Endothelial cell of umbilical vein (primary cell): ENCODE measurements around the gene PPM1J. TPM values are rescaled to one million over a fixed set of nuclear protein-coding genes. Genes with fewer than 3 reads are reported as not detected.

Experiments used
- BruUV-seq: library from RNA; stranded (reverse); fragments of 400-500 nt; replicated peaks from 2 replicates; lab custom pipeline; 2021; lab: Mats Ljungman, UMichigan
- CTCF ChIA-PET: fragments of 300-600, 350-600 bp; sonication (Branson Sonifier 250); formaldehyde crosslinking; loops from one replicate; lab custom pipeline; 2021; ENCODE audit warnings: antibody characterized with exemption, inconsistent platforms; lab: Charles Lee
- POLR2A ChIA-PET: fragments of 300-600, 350-600 bp; sonication (Branson Sonifier 250); formaldehyde crosslinking; loops from one replicate; lab custom pipeline; 2021; ENCODE audit warnings: antibody characterized with exemption, inconsistent platforms; lab: Charles Lee
- DNase-seq: peaks from one replicate; pipeline ENCODE4 v3.0.0-alpha.2; 2011; ENCODE audit warnings: low read depth, low spot score
- FAIRE-seq: peaks from 2 replicates; lab custom pipeline; 2011; peaks lifted over from hg19 to GRCh38; lab: Jason Lieb, UNC
- H2AFZ ChIP-seq: 2 replicates; pipeline ENCODE4 v1.6.0; 2012; ENCODE audit warnings: low read depth, low read length, control low read depth, inconsistent platforms
- H3K27ac ChIP-seq: 2 replicates; pipeline ENCODE4 v1.5.1; 2011; ENCODE audit warnings: low read depth, mild to moderate bottlenecking, control low read depth, low read length, moderate library complexity; ENCODE audit not compliant: insufficient read depth
- H3K27me3 ChIP-seq, 2 experiments: 2 replicates each; pipeline versions ENCODE4 v1.6.0 to v1.6.1; 2011; ENCODE audit warnings: low read length in 2 of 2, mixed read lengths in 1 of 2; ENCODE audit not compliant: control insufficient read depth in 2 of 2, insufficient read depth in 2 of 2
- H3K36me3 ChIP-seq, 2 experiments: 2 replicates in 1 of 2; 3 replicates in 1 of 2; pipeline ENCODE4 v1.5.1; 2011; ENCODE audit warnings: low read length in 2 of 2, mild to moderate bottlenecking in 1 of 2, moderate library complexity in 1 of 2; ENCODE audit not compliant: control insufficient read depth in 2 of 2, insufficient read depth in 2 of 2; ENCODE audit errors: extremely low read depth in 1 of 2
- H3K4me1 ChIP-seq: 3 replicates; pipeline ENCODE4 v1.5.1; 2011; ENCODE audit warnings: mild to moderate bottlenecking, low read length; ENCODE audit not compliant: control insufficient read depth, insufficient read depth; ENCODE audit errors: extremely low read depth
- H3K4me2 ChIP-seq: 2 replicates; pipeline ENCODE4 v1.6.1; 2011; ENCODE audit warnings: low read length, control low read depth, mixed read lengths; ENCODE audit not compliant: insufficient read depth
- H3K4me3 ChIP-seq, 3 experiments: fragments of 200-600 bp in 1 of 3; sonication (generic), shearing (Covaris generic) in 1 of 3; replicated peaks in 1 of 3; 2 replicates each; pipeline ENCODE4 v1.5.1; 2011 to 2016; ENCODE audit warnings: control low read depth in 3 of 3, low read length in 3 of 3, mild to moderate bottlenecking in 2 of 3, inconsistent platforms in 1 of 3, low read depth in 1 of 3, moderate library complexity in 1 of 3; ENCODE audit not compliant: insufficient read depth in 1 of 3
- H3K79me2 ChIP-seq: 2 replicates; pipeline ENCODE4 v1.6.0; 2012; ENCODE audit warnings: low read length, inconsistent platforms; ENCODE audit not compliant: control insufficient read depth, insufficient read depth
- H3K9ac ChIP-seq: replicated peaks from 2 replicates; pipeline ENCODE3; 2011; ENCODE audit warnings: low read length, control low read depth; ENCODE audit not compliant: insufficient read depth; ENCODE audit errors: extremely low read depth
- H3K9me1 ChIP-seq: replicated peaks from 3 replicates; pipeline ENCODE4 v1.6.0; 2011; ENCODE audit warnings: mild to moderate bottlenecking, low read length; ENCODE audit not compliant: control insufficient read depth, insufficient read depth; ENCODE audit errors: extremely low read depth
- H3K9me3 ChIP-seq: replicated peaks from 2 replicates; pipeline ENCODE4 v1.5.1; 2012; ENCODE audit warnings: low read length, inconsistent platforms; ENCODE audit not compliant: control insufficient read depth, insufficient read depth
- H4K20me1 ChIP-seq: replicated peaks from 2 replicates; pipeline ENCODE3; 2011; ENCODE audit warnings: mild to moderate bottlenecking, low read length; ENCODE audit not compliant: control insufficient read depth, insufficient read depth; ENCODE audit errors: extremely low read depth
- EZH2 ChIP-seq: IDR thresholded peaks from 2 replicates; pipeline ENCODE4 v1.6.1; 2012; ENCODE audit warnings: borderline replicate concordance, low read depth, mild to moderate bottlenecking, moderate library complexity, low read length, inconsistent platforms; ENCODE audit not compliant: severe bottlenecking
- FOS ChIP-seq: IDR thresholded peaks from 2 replicates; pipeline ENCODE4 v1.6.1; 2011; ENCODE audit warnings: mild to moderate bottlenecking, low read length, moderate library complexity, borderline replicate concordance; ENCODE audit not compliant: insufficient read depth
- GATA2 ChIP-seq: IDR thresholded peaks from 2 replicates; pipeline ENCODE4 v1.7.0; 2011; ENCODE audit warnings: low read depth, mild to moderate bottlenecking, moderate library complexity, mixed read lengths, low read length; ENCODE audit not compliant: insufficient read length, insufficient read depth
- JUN ChIP-seq: IDR thresholded peaks from 2 replicates; pipeline ENCODE4 v1.6.1; 2011; ENCODE audit warnings: borderline replicate concordance, low read depth; ENCODE audit not compliant: insufficient read length, insufficient read depth
- MYC ChIP-seq: IDR thresholded peaks from one replicate; pipeline ENCODE4 v1.6.1; 2011; ENCODE audit warnings: mild to moderate bottlenecking, low read depth, low read length
- POLR2A ChIP-seq: IDR thresholded peaks from 2 replicates; pipeline ENCODE4 v1.6.1; 2012; ENCODE audit warnings: low read depth, mild to moderate bottlenecking, control low read depth, low read length
- POLR2AphosphoS5 ChIP-seq: IDR thresholded peaks from 2 replicates; pipeline ENCODE4 v1.6.1; 2012; ENCODE audit warnings: low read depth, mild to moderate bottlenecking, control low read depth, low read length, moderate library complexity; ENCODE audit not compliant: insufficient read depth
- dilution Hi-C: fragments of 300-500 bp; cut with MboI; formaldehyde crosslinking; loops from one replicate; pipeline ENCODE4 v1.15.0; 2019; ENCODE audit warnings: low sequenced_read_pairs; ENCODE audit not compliant: extremely low pct_ligation_motif_present
- intact Hi-C: fragments of 100-400 bp; cut with micrococcal nuclease; formaldehyde crosslinking; loops from one replicate; pipeline ENCODE4 v1.10.0; 2022
- polyA plus RNA-seq, 4 experiments: library from polyadenylated mRNA; depleted of rRNA in 3 of 4; stranded (reverse) in 3 of 4; unstranded in 1 of 4; fragments of >200 nt; gene quantifications; 2 replicates each; pipeline versions ENCODE4 v1.2.1 to v1.2.3, GENCODE V29; 2011 to 2012; ENCODE audit warnings: missing spikeins in 1 of 4
- total RNA-seq: library from RNA; stranded (reverse); gene quantifications from 2 replicates; pipeline ENCODE4 v1.2.3, GENCODE V29; 2021
- TF ChIP-seq, protein P1 (sequence below): IDR thresholded peaks from 2 replicates; pipeline ENCODE4 v1.6.1; 2011; ENCODE audit not compliant: insufficient read depth, insufficient read length
- TF ChIP-seq, protein P2 (sequence below), 2 donors: IDR thresholded peaks; 1 replicate in 1 of 2; 2 replicates in 1 of 2; pipeline ENCODE4 v1.5.1; 2011; ENCODE audit warnings: low read length in 2 of 2, mild to moderate bottlenecking in 2 of 2, moderate library complexity in 2 of 2, control low read depth in 1 of 2, inconsistent platforms in 1 of 2, low read depth in 1 of 2; ENCODE audit not compliant: insufficient read depth in 1 of 2; ENCODE audit errors: extremely low read depth in 1 of 2

PPM1J gene
- total and polyA plus RNA-seq, 2 donors (not counting 3 experiments of a cell fraction or from before 2014, with no cell fraction given) = 1.7 to 3.1 TPM

DNA sequence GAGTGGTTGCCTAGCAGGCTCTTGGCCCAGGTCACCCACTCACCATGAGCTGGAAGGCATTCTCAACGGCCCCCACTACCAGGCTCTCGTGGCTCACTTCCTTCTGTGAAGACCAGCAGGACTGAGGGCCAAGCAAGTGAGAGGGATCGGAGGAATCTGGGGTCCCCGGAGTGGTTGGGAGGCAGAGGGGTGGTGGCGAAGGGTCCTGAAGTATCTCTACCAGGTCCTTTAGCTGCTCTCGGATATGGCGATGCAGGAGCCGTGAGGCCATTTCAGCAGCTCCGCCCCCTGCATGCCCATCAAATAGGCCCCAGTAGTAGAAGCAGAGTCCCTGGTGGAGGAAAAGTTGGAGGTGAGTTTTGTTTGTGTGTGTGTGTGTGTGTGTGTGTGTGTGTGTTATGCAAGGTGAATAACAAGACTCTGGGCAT lies 2.4 kb downstream of the PPM1J start:
- Histone ChIP-seq H3K4me1 (peaks cover 12% of the 10 kb centered on the region), H3K9ac (no peak overlapping the region), H3K9me3 (no peaks in the 10 kb centered on the region), H3K4me2 (no peak overlapping the region), H3K27ac (no peak overlapping the region), H2AFZ (no peak overlapping the region), H3K27me3 (no peaks in the 10 kb centered on the region), H3K9me1 (no peaks in the 10 kb centered on the region), H4K20me1 (no peaks in the 10 kb centered on the region), H3K36me3 (no peaks in the 10 kb centered on the region), H3K79me2 (no peaks in the 10 kb centered on the region), H3K4me3 (no peak overlapping the region)
- CTCF ChIA-PET = interaction anchor here (0.9 kb wide), 1 partner anchor 38 kb away, joined by 3 read pairs; no protein-coding TSS in a partner anchor
- intact Hi-C loops = loop anchor here (5.0 to 10.0 kb wide), 2 partner anchors 415 to 1192 kb away; partner anchors contain the start of genes AP4B1 and DCLRE1B
- TF ChIP-seq EZH2 (no peak), FOS (no peak), GATA2 (no peak), POLR2A (no peak), JUN (no peak), POLR2AphosphoS5 (no peak), MYC (no peak)
- TF ChIP-seq, protein P1, sequence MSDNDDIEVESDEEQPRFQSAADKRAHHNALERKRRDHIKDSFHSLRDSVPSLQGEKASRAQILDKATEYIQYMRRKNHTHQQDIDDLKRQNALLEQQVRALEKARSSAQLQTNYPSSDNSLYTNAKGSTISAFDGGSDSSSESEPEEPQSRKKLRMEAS = no peak
- TF ChIP-seq, protein P2, sequence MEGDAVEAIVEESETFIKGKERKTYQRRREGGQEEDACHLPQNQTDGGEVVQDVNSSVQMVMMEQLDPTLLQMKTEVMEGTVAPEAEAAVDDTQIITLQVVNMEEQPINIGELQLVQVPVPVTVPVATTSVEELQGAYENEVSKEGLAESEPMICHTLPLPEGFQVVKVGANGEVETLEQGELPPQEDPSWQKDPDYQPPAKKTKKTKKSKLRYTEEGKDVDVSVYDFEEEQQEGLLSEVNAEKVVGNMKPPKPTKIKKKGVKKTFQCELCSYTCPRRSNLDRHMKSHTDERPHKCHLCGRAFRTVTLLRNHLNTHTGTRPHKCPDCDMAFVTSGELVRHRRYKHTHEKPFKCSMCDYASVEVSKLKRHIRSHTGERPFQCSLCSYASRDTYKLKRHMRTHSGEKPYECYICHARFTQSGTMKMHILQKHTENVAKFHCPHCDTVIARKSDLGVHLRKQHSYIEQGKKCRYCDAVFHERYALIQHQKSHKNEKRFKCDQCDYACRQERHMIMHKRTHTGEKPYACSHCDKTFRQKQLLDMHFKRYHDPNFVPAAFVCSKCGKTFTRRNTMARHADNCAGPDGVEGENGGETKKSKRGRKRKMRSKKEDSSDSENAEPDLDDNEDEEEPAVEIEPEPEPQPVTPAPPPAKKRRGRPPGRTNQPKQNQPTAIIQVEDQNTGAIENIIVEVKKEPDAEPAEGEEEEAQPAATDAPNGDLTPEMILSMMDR (IDR thresholded peaks at IDR 0.05; ENCODE audit: extremely low read depth in 1 of 2, insufficient read depth in 1 of 2, low read depth in 1 of 2, low read length in 2 of 2) = no peak
- no peak for FAIRE-seq
- dilution Hi-C loops = no loop called here
- POLR2A ChIA-PET = no interaction called here
- DNase-seq = no peak
- BruUV-seq = no TSS peak
